Stomach smooth muscle (tissue), 2 donors: ENCODE results near the gene RIPOR1.

ENCODE experiments used
- H3K27ac ChIP-seq: one replicate; pipeline ENCODE4 v1.7.0; 2013; ENCODE audit warnings: mild to moderate bottlenecking, low read length, inconsistent platforms
- H3K27me3 ChIP-seq, 2 donors: one replicate each; pipeline ENCODE4 v1.7.0; 2013; ENCODE audit warnings: low read length in 2 of 2; ENCODE audit not compliant: insufficient read depth in 2 of 2, control insufficient read depth in 1 of 2
- H3K36me3 ChIP-seq, 2 donors: one replicate each; pipeline ENCODE4 v1.7.0; 2013; ENCODE audit warnings: low read length in 2 of 2; ENCODE audit not compliant: control insufficient read depth in 2 of 2, insufficient read depth in 2 of 2
- H3K4me1 ChIP-seq: one replicate; pipeline ENCODE4 v1.7.0; 2013; ENCODE audit warnings: low read length; ENCODE audit not compliant: control insufficient read depth, insufficient read depth
- H3K4me3 ChIP-seq, 2 donors: one replicate each; pipeline ENCODE4 v1.7.0; 2013; ENCODE audit warnings: low read length in 2 of 2
- H3K9ac ChIP-seq, 2 donors: one replicate each; pipeline ENCODE4 v1.7.0; 2013; ENCODE audit warnings: low read length in 2 of 2, mild to moderate bottlenecking in 1 of 2
- H3K9me3 ChIP-seq, 2 donors: one replicate each; pipeline ENCODE4 v1.7.0; 2013; ENCODE audit warnings: low read length in 2 of 2; ENCODE audit not compliant: control insufficient read depth in 2 of 2
- donor health status: healthy.
- donor health status: Pancreatic carcinoma.

Gene RIPOR1

DNA sequence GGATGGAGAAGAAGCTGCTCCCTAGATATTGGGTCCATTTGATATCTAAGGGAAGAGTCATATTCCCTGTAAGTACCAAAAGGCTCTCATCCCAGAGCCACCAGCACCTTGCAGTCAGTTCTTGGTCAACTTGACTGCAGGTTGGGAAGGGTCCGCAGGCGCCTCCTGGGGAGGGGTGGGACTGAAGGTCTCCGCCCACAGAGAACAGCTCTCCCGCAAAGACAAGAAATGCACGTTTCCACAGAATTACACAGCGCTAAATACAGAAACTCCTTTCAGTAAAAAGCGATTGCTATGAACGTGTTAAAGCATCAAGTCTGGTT is 32.8 kb downstream of the RIPOR1 start:
- H3K4me1 ChIP-seq, result peaks cover 8% of the 10 kb centered on the region
- H3K36me3 ChIP-seq, result no peaks in the 10 kb centered on the region
- H3K9me3 ChIP-seq, result no peaks in the 10 kb centered on the region
- H3K4me3 ChIP-seq, result peak overlapping the region; percentile 66 to 83
- peak overlapping the region; percentile 86 for H3K27ac ChIP-seq
- H3K9ac ChIP-seq, result peak overlapping the region; percentile 76 to 83
- no peaks in the 10 kb centered on the region for H3K27me3 ChIP-seq

GRCh38 chr16:67561824-67562525 is 33.3 kb downstream of the RIPOR1 start:
- H3K4me1 ChIP-seq, result peaks cover 8% of the 10 kb centered on the region
- no peaks in the 10 kb centered on the region for H3K27me3 ChIP-seq
- H3K9ac ChIP-seq, result peak overlapping the region; percentile 76 to 83
- peak overlapping the region; percentile 66 to 83 for H3K4me3 ChIP-seq
- no peaks in the 10 kb centered on the region for H3K36me3 ChIP-seq
- no peaks in the 10 kb centered on the region for H3K9me3 ChIP-seq
- H3K27ac ChIP-seq, result peak overlapping the region; percentile 86

DNA sequence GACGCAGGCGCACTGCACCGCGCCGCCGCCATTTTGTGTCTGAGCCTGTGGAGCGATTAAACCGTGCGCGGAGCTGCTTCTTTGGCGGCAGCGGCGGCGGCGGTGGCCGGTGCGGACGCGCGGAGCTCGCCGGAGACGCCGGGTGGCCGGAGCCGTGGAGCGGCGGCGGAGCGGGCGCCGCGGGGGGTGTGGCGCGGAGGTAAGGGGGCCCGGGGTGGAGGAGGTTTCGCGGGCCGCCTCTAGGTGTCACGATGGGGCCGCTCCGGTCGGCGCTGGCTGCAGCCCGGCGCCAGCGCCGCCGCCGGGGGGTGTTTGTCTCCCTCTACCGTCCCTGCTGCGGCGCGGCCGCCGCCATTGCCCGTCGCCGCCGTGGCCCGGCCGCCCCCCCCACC is 33.9 kb downstream of the RIPOR1 start, which contains the start of gene CTCF:
CTCF (plus strand) TSS at position 1 of the 392 bp plus-strand sequence. CDS start 48,307 bp downstream, outside the sequence.
- H3K4me3 ChIP-seq, result peak within 1 kb of the TSS; percentile 77 to 90
- peaks cover 8% of the 10 kb centered on the region for H3K4me1 ChIP-seq
- peak within 1 kb of the TSS; percentile 94 for H3K27ac ChIP-seq
- no peaks in the 10 kb centered on the region for H3K27me3 ChIP-seq
- H3K9ac ChIP-seq, result peak within 1 kb of the TSS; percentile 83 to 86
- H3K36me3 ChIP-seq, result no peaks in the 10 kb centered on the region
- H3K9me3 ChIP-seq, result no peaks in the 10 kb centered on the region

DNA sequence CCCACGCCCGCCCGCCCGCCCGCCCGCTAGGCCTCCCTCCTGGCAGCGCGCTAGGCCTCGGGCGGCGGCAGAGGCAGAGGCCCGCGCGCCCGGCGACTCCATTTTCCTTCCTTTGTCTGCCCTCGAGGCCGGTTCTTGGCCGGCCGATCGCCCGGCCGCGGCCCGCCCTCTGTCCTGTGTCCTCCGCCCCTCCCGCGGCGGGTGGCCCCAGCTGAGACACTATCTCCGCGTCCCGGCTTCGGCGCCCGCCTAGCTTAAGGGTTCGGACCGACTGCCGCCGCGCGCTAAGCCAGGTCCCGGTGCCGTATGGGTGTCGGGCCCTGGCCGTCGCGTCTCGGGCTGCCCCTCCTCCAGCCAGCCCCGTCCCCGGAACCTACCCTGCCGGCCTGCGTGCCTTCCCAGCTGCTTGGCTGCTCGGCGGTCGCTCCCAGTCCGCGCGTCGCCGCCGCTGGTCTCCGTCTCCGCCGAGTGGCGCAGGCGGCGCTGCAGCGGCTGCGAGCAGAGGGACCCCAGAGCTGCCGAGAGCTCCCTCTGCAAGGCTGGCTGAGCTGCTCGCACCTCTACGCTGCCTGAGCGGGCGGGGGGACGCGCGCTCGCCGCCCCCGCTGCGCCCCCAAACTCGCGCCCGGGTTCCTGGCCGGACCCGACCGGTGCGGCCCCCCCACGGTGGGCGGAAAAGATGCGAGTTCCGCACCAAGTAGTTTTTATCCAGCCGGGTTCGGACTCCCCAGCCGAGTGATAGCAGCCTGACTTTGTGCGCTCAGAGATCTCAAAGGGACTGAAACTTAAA is 34.5 kb downstream of the RIPOR1 start:
- Histone ChIP-seq H3K4me1 (peaks cover 8% of the 10 kb centered on the region), H3K27ac (peak overlapping the region; percentile 94), H3K27me3 (no peaks in the 10 kb centered on the region), H3K36me3 (no peaks in the 10 kb centered on the region), H3K4me3 (peak overlapping the region; percentile 77 to 90), H3K9ac (peak overlapping the region; percentile 83 to 86), H3K9me3 (no peaks in the 10 kb centered on the region)

DNA sequence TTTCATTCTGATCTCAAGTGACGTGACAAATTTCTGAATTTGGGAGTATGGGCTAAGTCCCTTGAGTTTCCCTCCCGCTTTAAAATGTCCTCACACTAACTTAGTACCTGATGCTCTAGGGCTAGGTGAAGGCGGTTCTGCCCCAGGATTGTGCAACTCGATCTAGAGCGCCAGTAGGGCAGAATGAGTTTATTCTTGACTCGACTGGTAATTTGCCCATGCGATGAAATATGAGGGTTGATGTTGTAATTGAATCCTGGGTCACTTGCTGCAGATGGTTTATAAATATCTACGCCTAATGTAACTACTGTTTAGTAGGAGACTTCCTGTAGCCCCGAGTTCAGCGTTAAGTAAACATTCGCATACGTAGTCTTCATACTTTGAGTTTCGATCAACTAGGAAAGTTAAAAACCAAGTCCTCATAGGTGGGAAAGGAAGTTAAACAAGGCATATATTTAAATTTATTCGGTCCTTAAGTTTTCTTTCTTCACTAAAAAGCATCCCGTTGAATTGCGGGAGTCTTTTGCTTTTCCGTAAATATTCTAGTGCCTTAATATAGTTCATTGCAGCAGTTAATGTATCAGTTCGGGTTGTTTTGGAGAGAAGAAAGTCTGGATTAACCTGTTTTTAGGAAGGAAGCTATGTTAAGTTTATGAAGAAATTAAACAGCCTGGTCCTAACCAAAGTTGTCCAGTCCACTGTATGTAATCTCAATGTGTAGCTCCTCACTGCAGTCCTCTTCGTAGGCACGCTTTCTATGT is 35.3 kb downstream of the RIPOR1 start:
- Histone ChIP-seq H3K36me3 (no peaks in the 10 kb centered on the region), H3K4me1 (peaks cover 8% of the 10 kb centered on the region), H3K27ac (peak overlapping the region; percentile 94)

GRCh38 chr16:67565470-67566100 is 37.0 kb downstream of the RIPOR1 start:
- H3K9me3 ChIP-seq, result no peaks in the 10 kb centered on the region
- no peak overlapping the region for H3K27ac ChIP-seq
- no peaks in the 10 kb centered on the region for H3K36me3 ChIP-seq
- peaks cover 8% of the 10 kb centered on the region for H3K4me1 ChIP-seq
- H3K9ac ChIP-seq, result no peak overlapping the region
- no peaks in the 10 kb centered on the region for H3K27me3 ChIP-seq
- H3K4me3 ChIP-seq, result no peak overlapping the region

More for the DNA sequence above, 35.3 kb downstream of the RIPOR1 start:
- H3K9ac ChIP-seq, result peak overlapping the region; percentile 83 to 86
- peak overlapping the region; percentile 77 to 90 for H3K4me3 ChIP-seq
- H3K9me3 ChIP-seq, result no peaks in the 10 kb centered on the region
- no peaks in the 10 kb centered on the region for H3K27me3 ChIP-seq

DNA sequence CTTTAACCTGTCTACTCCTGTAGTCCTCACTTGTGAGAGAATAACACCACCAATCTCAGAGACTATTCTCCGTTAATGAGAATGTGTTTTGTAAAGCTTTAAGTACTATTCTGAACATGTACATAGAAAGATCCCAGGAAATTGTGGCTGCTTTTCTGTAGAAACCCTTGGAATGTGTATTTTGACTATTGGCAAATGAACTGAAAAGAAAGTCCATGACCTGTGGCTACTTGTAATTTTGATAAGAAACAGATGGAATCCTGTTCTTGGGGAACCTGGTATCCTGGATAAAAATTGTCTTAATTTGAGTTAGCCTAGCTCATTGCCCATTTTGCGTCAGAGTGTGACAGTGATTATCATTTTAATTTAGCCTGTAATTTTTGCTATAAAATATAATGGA is 42.8 kb downstream of the RIPOR1 start:
- Histone ChIP-seq H3K36me3 (peaks cover 5 to 8% of the 10 kb centered on the region in 2 donors), H3K27ac (no peak overlapping the region), H3K9ac (no peak overlapping the region), H3K4me3 (no peak overlapping the region), H3K27me3 (no peaks in the 10 kb centered on the region), H3K9me3 (no peaks in the 10 kb centered on the region), H3K4me1 (no peaks in the 10 kb centered on the region)

DNA sequence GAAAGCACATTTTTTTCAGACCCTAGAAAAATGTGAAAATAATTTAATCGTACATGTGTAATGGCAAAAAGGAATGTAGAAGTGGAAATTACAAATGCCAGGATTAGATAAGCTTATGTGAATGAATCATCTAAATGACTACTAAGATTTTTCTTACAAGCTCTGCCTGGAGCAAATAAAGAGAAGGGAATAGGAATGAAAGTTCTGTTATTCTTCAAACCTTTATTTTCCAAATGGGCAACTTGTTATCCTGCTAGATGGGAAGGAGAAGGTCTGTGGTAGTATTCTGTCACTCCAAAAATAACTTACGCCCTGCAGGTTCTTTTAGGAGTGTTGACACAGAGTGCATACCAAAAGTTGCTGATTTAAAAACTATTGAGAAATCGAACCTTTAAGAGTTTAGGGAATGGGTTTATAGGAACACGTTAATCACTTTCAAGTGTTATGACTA is 43.4 kb downstream of the RIPOR1 start:
- no peaks in the 10 kb centered on the region for H3K27me3 ChIP-seq
- H3K4me1 ChIP-seq, result no peaks in the 10 kb centered on the region
- no peak overlapping the region for H3K27ac ChIP-seq
- no peak overlapping the region for H3K9ac ChIP-seq
- no peaks in the 10 kb centered on the region for H3K9me3 ChIP-seq
- peaks cover 5 to 8% of the 10 kb centered on the region in 2 donors for H3K36me3 ChIP-seq
- no peak overlapping the region for H3K4me3 ChIP-seq

DNA sequence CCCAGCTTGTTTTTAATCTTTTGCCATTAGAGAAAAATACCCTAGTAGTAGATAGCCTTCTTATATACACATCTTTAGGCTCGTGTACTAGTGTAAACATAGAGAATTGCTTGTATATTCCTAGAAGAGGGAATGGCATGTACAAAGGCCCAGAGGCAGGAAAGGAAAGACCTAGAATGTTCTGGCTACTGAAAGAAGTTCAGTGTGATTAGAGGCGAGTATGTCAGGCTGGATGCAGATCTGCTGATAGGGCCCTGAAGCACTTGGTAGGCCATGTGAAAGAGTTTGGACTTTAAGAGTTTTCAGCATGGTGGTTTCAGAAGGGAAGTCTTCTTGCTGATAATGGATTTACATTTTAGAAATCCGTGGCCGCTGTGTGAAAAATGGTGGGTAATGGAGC is 51.1 kb downstream of the RIPOR1 start:
- H3K27ac ChIP-seq, result no peak overlapping the region

GRCh38 chr16:67580202-67580601 is 51.6 kb downstream of the RIPOR1 start:
- Histone ChIP-seq H3K36me3 (peaks cover 3 to 4% of the 10 kb centered on the region in 2 donors), H3K9me3 (no peaks in the 10 kb centered on the region), H3K9ac (no peak overlapping the region), H3K27ac (no peak overlapping the region), H3K27me3 (no peaks in the 10 kb centered on the region), H3K4me3 (no peak overlapping the region), H3K4me1 (no peaks in the 10 kb centered on the region)

More for the DNA sequence above, 51.1 kb downstream of the RIPOR1 start:
- no peak overlapping the region for H3K4me3 ChIP-seq
- no peak overlapping the region for H3K9ac ChIP-seq
- H3K27me3 ChIP-seq, result no peaks in the 10 kb centered on the region
- H3K9me3 ChIP-seq, result no peaks in the 10 kb centered on the region
- H3K36me3 ChIP-seq, result peaks cover 6 to 8% of the 10 kb centered on the region in 2 donors
- no peaks in the 10 kb centered on the region for H3K4me1 ChIP-seq
